ENCODE measurements around the gene PCTP. TPM values are rescaled to one million over a fixed set of nuclear protein-coding genes. Genes with fewer than 3 reads are reported as not detected.

The PCTP gene
- polyA plus RNA-seq, 1 of the 3 experiments (the other 2 are of a cell fraction) = 20.8 TPM

- Histone ChIP-seq H2AFZ (ENCODE audit: low read depth) (no peak overlapping the region), H3K9me3 (0 out of 2 replicates have a peak, but pooled peaks cover under 1% of the 10 kb centered on the region), H3K9me2 (0 out of 2 replicates have a peak, but pooled peaks cover 1% of the 10 kb centered on the region), H3K9ac (no peak overlapping the region), H3K27me3 (ENCODE audit: insufficient read depth) (no peaks in the 10 kb centered on the region), H3K27ac (ENCODE audit: low read depth in 2 of 2, low read length in 1 of 2) (no peak overlapping the region), H3K4me2 (no peak overlapping the region), H3F3A (replicated peaks; ENCODE audit: insufficient read depth) (no peaks in the 10 kb centered on the region), H3K79me2 (ENCODE audit: insufficient read depth) (no peaks in the 10 kb centered on the region), H4K20me1 (ENCODE audit: insufficient read depth) (no peaks in the 10 kb centered on the region), H3K36me3 (replicated peaks in 1 of 2; ENCODE audit: control insufficient read depth in 1 of 2, insufficient read depth in 2 of 2, low read length in 1 of 2) (no peaks in the 10 kb centered on the region), H3K4me1 (ENCODE audit: control insufficient read depth in 1 of 2, insufficient read depth in 2 of 2, low read depth in 1 of 2, low read length in 1 of 2) (no peaks in the 10 kb centered on the region), H3K4me3 (ENCODE audit: low read depth in 2 of 2, low read length in 1 of 2) (no peak overlapping the region)
- DNase-seq = no peak
- WGBS (ENCODE audit: low lambda C conversion rate) = 43% methylated on average over 3 of the region's 3 CpGs
- TF ChIP-seq TAF1 (IDR thresholded peaks at IDR 0.05; ENCODE audit: borderline replicate concordance, low read depth, low read length) = no peak
- no peak for TF ChIP-seq ELF1 (IDR thresholded peaks at IDR 0.05)
- TF ChIP-seq SIN3A (IDR thresholded peaks at IDR 0.05; ENCODE audit: borderline replicate concordance, low read depth, low read length) = no peak
- TF ChIP-seq USF1 (IDR thresholded peaks at IDR 0.05; ENCODE audit: borderline replicate concordance, low read depth) = no peak
- TF ChIP-seq REST (IDR thresholded peaks at IDR 0.05; ENCODE audit: low read depth, low read length) = no peak
- no peak for TF ChIP-seq RCOR1 (IDR thresholded peaks at IDR 0.05; ENCODE audit: low read length)
- TF ChIP-seq USF2 (IDR thresholded peaks at IDR 0.05; ENCODE audit: borderline replicate concordance, low read depth, low read length) = no peak
- no peak for TF ChIP-seq SMC3 (IDR thresholded peaks at IDR 0.05; ENCODE audit: low read depth, low read length)
- TF ChIP-seq TCF12 (IDR thresholded peaks at IDR 0.05) = no peak
- no peak for TF ChIP-seq JUND (IDR thresholded peaks at IDR 0.05)
- no peak for TF ChIP-seq MEF2A (IDR thresholded peaks at IDR 0.05; ENCODE audit: borderline replicate concordance, low read depth)
- TF ChIP-seq GABPA (IDR thresholded peaks at IDR 0.05; ENCODE audit: low read depth) = no peak
- TF ChIP-seq FOXJ3 (CRISPR knock-in tag; IDR thresholded peaks at IDR 0.05) = no peak
- TF ChIP-seq MXI1 (IDR thresholded peaks at IDR 0.05; ENCODE audit: low read depth, low read length) = no peak
- TF ChIP-seq RFX5 (IDR thresholded peaks at IDR 0.05; ENCODE audit: low read length) = no peak
- TF ChIP-seq RAD21 (IDR thresholded peaks at IDR 0.05; ENCODE audit: low read length) = no peak
- TF ChIP-seq TEAD4 (IDR thresholded peaks at IDR 0.05; ENCODE audit: borderline replicate concordance, insufficient read depth) = no peak
- TF ChIP-seq MAX (IDR thresholded peaks at IDR 0.05; ENCODE audit: low read depth) = no peak
- no peak for TF ChIP-seq FOSL2 (IDR thresholded peaks at IDR 0.05; ENCODE audit: borderline replicate concordance, low read depth)
- ChIA-PET CTCF (interaction anchor here (0.6 to 1.5 kb wide), 4 partner anchors 10 to 97 kb away, joined by 3 to 5 read pairs (median 4); no protein-coding TSS in a partner anchor), POLR2A (no interaction called here)
These were observed 42.4 kb downstream of the PCTP start for GRCh38 chr17:55793272-55793671.
